SK-N-SH treated with all-trans-retinoic acid at 6 μM for 48 hours (cell line): ENCODE measurements around the gene DHRS13.

ENCODE experiments used
- BACH2 ChIP-seq: fragments of 250-450 bp; sonication (Bioruptor Pico); IDR thresholded peaks from 2 replicates; pipeline ENCODE4 v1.9.0; 2021; ENCODE audit warnings: mild to moderate bottlenecking, borderline replicate concordance
- OSR1 ChIP-seq: fragments of 250-450 bp; sonication (Bioruptor Pico); IDR thresholded peaks from 2 replicates; pipeline ENCODE4 v1.8.0; 2022; ENCODE audit warnings: moderate library complexity, mild to moderate bottlenecking, inconsistent platforms
- ZFP3 ChIP-seq: fragments of 250-450 bp; sonication (Bioruptor Pico); IDR thresholded peaks from 2 replicates; pipeline ENCODE4 v1.5.0; 2020; ENCODE audit warnings: mild to moderate bottlenecking, moderate library complexity
- ZFP30 ChIP-seq: fragments of 450-650 bp; formaldehyde crosslinking; IDR thresholded peaks from 2 replicates; pipeline ENCODE4 v1.5.0; 2022; ENCODE audit warnings: mild to moderate bottlenecking, moderate library complexity

- no peak for TF ChIP-seq OSR1
- no peak for TF ChIP-seq ZFP3 (CRISPR knock-in tag)
- no peak for TF ChIP-seq ZFP30 (CRISPR knock-in tag)
- TF ChIP-seq BACH2 (CRISPR knock-in tag): no peak
Measured at GRCh38 chr17:28856028-28856574, 46.8 kb downstream of the DHRS13 start.
